Gastroesophageal sphincter (tissue), 3 donors: ENCODE results near the gene REC114.

ENCODE experiments used
- CTCF ChIP-seq, 4 experiments: fragments of 200-600 bp in 2 of 4; fragments of 450-650 bp in 2 of 4; sonication (generic) in 1 of 4; IDR thresholded peaks; one replicate each; pipeline ENCODE4 v1.5.1; 2017 to 2019; ENCODE audit warnings: antibody characterized with exemption in 4 of 4, mild to moderate bottlenecking in 2 of 4, moderate library complexity in 2 of 4
- EP300 ChIP-seq: sonication (generic); formaldehyde crosslinking; IDR thresholded peaks from one replicate; pipeline ENCODE4 v1.6.1; 2017; ENCODE audit warnings: antibody characterized with exemption, mild to moderate bottlenecking
- POLR2A ChIP-seq, 2 donors: fragments of 450-650 bp; IDR thresholded peaks; one replicate each; pipeline ENCODE4 v1.6.1; 2017; ENCODE audit warnings: antibody characterized with exemption in 2 of 2, mild to moderate bottlenecking in 2 of 2, moderate library complexity in 1 of 2
- POLR2AphosphoS5 ChIP-seq: sonication (generic); formaldehyde crosslinking; IDR thresholded peaks from one replicate; pipeline ENCODE4 v1.6.1; 2017; ENCODE audit warnings: antibody characterized with exemption

- no peak for TF ChIP-seq CTCF (IDR thresholded peaks at IDR 0.05)
- TF ChIP-seq POLR2A (IDR thresholded peaks at IDR 0.05): no peak
- no peak for TF ChIP-seq POLR2AphosphoS5
- TF ChIP-seq EP300: no peak
Measured at GRCh38 chr15:73571346-73571745, 128.4 kb downstream of the REC114 start.
